HG03175 (cell line): Measurements from ENCODE around the gene KRT14.
"Not testable (repeated sequence)": the region's sequence is repeated elsewhere in the genome, so short reads cannot be mapped to it uniquely, and the experiment has no call there.

Experiments used
- ATAC-seq: cut with Tn5 transposase; IDR thresholded peaks from one replicate; pipeline ENCODE4 v1.9.1; 2021; ENCODE audit warnings: mild to moderate bottlenecking, moderate library complexity; ENCODE audit not compliant: unreplicated experiment

Gene KRT14

DNA sequence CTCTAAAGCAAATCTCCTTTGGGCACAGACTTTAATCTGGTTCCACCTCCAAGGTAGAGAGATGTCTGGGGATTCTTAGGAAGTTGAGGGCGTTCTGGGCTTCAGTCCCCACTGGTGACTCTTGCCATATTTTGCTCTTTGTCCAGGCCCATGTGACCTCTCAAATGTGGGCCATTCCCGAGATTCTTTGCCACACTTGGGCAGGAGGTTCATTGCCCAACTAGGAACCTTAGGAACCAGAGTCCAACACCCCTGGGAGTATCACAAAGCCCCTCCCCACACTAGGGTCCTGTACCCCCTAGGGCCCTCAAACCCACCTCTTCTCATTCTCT is 6.5 kb downstream of the KRT14 start:
- ATAC-seq: no peak

DNA sequence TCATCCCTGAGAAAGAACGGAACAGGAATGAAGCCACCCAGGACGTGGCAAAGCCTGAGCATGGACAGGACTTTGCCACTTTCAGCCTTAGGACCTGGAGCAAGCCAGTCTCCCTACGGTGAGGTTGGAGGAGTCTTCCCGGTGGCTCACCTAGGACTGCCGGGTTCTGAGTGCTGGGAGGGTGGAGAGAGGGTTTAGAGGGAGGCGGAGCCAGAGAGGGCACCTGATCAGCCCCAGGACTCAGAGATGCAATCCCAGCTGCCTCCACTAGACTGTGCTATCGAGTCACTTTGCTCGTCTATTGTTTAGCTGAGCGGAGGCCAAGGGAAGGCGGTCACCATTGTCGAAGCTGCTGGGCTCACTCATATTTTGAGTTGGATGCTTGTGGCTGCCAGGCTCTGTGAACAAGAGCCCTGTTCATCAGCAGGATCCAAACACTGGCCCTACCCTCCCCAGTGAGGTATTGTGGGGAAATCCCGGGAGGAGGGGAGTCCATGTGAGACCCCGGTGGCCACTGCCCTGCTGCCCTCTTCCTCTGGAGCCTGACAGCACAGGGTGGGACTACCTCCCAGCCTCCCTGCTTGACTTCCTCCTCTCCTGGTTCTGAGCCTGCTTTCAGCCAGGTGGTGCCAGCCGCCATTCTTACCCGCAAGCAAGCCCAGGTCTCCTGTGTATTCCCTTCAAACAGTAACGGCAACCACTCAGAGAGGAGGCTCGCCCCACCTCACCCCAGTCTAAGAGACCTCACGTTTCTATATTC is 7.0 kb downstream of the KRT14 start:
- ATAC-seq: no peak

DNA sequence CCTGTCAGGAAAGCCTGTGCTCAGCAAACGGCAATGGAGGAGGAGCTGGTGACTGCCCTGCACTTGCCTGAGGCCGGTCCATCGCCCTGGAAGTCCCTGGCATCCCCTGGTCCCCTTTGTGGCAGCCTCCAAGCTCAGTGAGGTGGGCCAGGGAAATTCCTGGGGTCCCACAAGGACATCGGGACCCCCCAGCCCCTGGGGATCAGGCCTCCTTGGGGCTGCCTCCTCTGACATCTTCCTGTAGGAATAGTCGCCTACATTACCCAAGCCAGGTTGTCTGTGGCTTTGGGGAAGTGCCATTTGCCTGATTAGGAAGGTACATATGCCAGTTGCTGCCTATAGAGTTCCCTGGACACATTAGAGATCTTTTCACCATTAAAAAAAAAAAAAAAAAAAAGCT is 7.7 kb downstream of the KRT14 start:
- no peak for ATAC-seq

- ATAC-seq: no peak
Measured at GRCh38 chr17:41578538-41578937, 8.2 kb downstream of the KRT14 start.

DNA sequence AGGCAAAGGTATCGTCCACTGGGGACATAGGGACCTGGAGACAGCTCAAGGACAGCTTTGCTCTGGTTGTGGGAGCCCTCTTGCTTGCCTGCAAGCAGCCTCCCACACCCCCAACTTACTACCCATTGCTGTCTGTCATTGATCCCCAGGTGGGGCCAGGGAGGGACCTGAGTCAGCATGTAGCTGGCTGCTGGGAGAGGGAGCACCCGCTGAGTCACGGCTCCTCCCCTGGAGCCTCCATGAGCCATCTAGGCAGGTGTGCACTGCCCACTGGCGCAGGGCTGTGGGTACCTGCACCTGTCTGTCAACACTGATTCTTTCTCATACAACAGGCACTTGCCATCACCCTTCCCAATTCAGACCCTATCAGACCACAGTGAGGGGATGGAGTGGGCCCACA is 10.0 kb downstream of the KRT14 start:
- ATAC-seq: not testable (repeated sequence)

GRCh38 chr17:41575336-41575735 is 11.4 kb downstream of the KRT14 start:
- ATAC-seq: no peak

GRCh38 chr17:41571561-41572434 is 14.9 kb downstream of the KRT14 start, which contains the start of gene KRT9:
Gene KRT9, minus strand, starts transcription at chr17:41572059. Its CDS starts 67 bp downstream, at chr17:41571992.
- no peak for ATAC-seq

- ATAC-seq: no peak
Measured at GRCh38 chr17:41567317-41567716, 19.4 kb downstream of the KRT14 start.

GRCh38 chr17:41565338-41565737 is 21.4 kb downstream of the KRT14 start:
- ATAC-seq: no peak

- no peak for ATAC-seq
Measured at GRCh38 chr17:41563607-41564170, 23.0 kb downstream of the KRT14 start.

GRCh38 chr17:41561554-41561953 is 25.1 kb downstream of the KRT14 start:
- ATAC-seq: no peak

- ATAC-seq: no peak
Measured at GRCh38 chr17:41559548-41559947, 27.1 kb downstream of the KRT14 start.

- ATAC-seq: no peak
Measured at GRCh38 chr17:41556931-41557330, 29.8 kb downstream of the KRT14 start.

GRCh38 chr17:41556306-41556705 is 30.4 kb downstream of the KRT14 start:
- ATAC-seq: no peak

GRCh38 chr17:41555105-41555887 is 31.4 kb downstream of the KRT14 start:
- ATAC-seq: no peak

- ATAC-seq: no peak
Measured at GRCh38 chr17:41553987-41554680, 32.6 kb downstream of the KRT14 start.

DNA sequence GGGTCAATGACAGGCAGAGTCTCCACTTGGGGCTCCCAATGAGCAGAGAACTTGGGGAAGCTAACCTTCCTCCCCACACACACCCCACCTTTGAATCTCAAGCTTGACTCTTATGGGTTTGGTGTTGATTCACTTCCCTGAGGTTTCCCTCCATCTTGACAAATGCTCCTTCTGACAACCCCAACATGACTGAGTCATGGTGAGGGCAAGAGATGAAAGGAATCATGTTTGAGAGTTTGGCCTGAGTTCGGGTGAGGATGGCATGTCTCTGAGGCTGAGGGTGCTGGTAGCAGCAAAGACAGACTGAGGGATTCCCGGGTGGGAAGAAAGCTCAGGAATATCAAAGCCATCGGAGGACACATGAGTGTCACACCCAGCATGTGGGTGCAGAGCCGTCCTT is 33.5 kb downstream of the KRT14 start:
- no peak for ATAC-seq

DNA sequence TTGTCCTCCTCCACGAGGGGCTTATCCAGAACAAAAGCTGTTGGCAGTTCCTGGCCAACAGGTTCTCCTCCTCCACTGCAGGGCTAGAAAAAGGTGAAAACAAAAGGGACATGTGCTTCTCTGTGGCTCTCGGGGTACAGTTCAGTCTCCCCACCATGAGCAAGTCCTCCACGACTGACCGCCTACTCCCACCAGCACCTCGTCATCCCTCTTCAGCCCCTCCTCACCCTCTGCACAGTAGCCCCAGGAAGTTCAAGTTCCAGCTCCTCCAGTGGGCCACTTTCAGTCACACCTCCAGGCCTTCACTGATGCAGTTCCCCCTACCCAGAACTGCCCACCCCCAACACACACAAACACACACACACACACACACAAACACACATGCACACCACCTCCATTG is 34.2 kb downstream of the KRT14 start:
- no peak for ATAC-seq

- ATAC-seq: no peak
Measured at GRCh38 chr17:41551365-41551764, 35.3 kb downstream of the KRT14 start.

GRCh38 chr17:41549596-41550039 is 37.1 kb downstream of the KRT14 start:
- no peak for ATAC-seq
